EH (cell line): ENCODE results near the gene CAVIN2.

Source experiments
- DNase-seq: peaks from one replicate; pipeline ENCODE4 v3.0.0-alpha.2; 2015; ENCODE audit warnings: low read depth

The CAVIN2 gene, protein sequence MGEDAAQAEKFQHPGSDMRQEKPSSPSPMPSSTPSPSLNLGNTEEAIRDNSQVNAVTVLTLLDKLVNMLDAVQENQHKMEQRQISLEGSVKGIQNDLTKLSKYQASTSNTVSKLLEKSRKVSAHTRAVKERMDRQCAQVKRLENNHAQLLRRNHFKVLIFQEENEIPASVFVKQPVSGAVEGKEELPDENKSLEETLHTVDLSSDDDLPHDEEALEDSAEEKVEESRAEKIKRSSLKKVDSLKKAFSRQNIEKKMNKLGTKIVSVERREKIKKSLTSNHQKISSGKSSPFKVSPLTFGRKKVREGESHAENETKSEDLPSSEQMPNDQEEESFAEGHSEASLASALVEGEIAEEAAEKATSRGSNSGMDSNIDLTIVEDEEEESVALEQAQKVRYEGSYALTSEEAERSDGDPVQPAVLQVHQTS

DNA sequence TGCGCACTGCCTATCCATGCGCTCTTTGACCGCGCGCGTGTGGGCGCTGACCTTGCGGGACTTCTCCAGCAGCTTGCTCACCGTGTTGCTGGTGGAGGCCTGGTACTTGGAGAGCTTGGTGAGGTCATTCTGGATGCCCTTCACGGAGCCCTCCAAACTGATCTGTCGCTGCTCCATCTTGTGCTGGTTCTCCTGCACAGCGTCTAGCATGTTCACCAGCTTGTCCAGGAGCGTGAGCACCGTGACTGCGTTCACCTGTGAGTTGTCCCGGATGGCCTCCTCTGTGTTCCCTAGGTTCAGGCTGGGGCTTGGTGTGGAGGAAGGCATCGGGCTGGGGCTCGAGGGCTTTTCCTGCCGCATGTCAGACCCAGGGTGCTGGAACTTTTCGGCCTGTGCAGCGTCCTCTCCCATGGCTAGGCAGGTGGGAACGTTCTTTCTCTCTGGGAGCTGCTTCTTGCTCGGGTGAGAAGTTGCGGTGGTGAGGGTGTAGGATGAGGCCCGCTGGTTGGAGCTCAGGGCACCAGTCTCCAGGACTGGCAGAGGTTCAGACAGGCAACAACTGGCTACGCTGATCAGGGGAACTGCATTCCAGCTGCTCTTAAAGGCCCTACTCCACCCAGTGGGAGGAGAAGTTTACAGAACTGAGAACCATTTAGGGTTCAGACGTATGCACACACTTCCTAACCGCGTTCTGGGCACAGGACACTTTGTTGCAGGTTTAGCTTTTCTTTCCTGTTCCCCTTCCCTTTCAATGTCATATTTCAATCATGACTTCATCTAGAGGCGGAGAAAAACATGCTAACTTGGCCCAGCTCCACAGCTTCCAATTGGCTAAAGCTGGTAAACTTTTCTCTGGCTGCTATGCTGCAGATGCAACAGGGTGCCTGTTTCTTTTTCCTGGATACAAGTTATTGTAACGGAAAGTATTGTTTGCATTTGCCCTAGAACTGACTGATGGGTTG lies at the start of gene CAVIN2:
TSS of gene CAVIN2 (minus strand) at position 574 of the 962 bp plus-strand sequence. CDS start at position 411, 163 bp downstream.
- peak; percentile 84 for DNase-seq

DNA sequence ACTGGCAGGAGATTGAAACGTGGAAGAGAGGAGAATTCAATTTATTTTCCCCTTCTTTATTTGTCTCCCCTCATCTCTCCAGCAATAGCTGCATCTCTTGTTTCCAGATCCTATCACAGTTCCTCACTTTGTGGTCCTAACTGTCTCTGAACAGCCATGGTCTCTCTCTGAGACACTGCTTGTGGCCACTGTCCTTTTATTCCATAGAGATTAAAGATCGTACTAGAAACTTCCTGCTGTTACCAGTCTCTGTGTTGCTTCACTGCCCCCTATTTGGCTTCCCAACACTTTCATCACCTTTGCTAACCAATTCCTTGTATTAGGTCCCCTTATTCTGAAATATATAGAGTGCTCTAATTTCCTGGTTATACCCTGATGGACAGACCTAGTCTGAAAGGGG lies 48.9 kb upstream of the CAVIN2 start:
- no peak for DNase-seq

DNA sequence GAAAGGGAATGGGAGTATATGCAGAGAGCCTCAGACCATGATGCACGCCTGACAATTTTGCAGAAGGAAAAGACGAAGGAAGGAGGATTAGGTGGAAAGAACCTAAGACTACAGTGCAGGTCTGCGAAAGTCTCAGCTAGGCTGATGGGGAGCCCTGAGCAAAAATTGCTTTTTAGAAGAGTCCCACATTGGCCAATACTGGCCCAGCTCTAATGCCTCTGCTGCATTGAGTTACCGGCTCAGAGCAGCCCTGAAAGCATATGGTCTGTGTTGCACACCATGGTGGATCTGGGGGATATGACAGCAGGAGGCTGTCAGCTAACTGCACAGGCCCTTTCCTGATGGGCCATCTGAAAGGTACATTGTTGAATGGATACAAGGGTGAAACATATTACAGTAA lies 48.3 kb upstream of the CAVIN2 start:
- DNase-seq: no peak

DNA sequence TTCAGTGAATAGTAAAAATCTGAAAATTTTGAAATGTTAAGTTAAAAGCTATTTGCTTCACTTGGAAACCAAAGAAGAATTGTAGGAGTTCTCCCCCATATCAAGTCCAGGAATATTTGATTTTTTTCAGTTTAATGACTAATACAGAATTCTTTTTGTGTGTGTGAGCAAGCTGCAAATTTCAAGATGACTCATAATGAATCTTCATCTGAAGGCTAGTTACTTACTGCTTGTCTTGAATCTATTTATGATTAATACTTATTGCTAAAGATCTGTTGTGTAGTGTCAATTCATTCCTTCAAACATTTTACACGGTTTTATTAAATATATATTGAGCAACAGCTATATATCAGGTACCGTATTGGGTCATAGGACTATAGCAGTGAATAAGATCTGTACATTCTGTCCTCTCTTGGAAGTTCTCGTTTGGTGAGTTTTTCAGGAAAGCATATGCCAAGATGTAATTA lies 47.8 kb upstream of the CAVIN2 start:
- DNase-seq: peak; percentile 86

DNA sequence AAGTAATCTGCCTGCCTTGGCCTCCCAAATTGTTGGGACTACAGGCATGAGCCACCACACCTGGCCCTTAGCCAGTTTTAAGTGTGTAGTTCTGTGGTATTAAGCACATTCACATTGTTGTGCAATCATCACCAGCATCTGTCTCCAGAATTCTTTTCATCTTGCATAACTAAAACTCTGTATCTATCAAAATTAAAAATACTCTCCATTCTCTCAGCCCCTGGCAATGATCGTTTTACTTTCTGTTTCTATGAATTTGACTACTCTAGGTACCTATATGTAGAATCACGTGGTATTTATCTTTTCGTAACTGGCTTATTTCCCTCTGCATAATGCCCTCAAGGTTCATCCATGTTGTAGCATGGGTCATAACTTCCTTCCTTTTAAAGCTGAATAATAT lies 45.5 kb upstream of the CAVIN2 start:
- peak; percentile 86 for DNase-seq

DNA sequence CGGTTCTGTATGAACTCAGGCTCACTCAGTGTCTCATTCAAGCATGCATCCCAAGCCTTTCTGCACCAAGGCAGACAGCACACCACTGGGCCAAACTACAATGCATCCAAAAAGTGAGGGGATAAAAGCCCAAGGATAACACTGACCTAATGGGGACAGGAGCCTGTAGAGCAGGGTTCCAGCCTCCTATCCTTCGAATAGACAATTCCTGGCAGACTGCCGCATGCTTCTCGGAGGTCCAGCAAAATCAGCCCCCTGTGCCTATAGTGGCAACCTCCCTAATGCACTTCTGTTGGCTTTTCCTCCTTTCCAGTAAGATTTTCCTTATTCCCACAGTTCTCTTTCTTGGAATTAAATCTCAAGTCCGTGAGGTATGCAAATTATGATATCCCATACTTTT lies 44.8 kb upstream of the CAVIN2 start:
- DNase-seq: no peak

DNA sequence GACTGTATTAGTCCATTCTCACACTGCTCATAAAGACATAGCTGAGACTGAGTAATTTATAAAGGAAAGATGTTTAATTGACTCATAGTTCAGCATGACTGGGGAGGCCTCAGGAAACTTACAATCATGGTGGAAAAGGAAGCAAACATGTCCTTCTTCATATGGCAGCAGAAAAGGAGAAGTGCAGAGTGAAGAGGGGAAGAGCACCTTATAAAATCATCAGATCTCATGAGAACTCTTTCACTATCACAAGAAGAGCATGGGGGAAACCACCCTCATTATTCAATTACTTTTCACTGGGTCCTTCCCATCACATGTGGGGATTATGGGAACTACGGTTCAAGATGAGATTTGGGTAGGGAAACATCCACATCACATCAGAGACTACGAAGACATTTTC lies 43.0 kb upstream of the CAVIN2 start:
- DNase-seq: no peak

DNA sequence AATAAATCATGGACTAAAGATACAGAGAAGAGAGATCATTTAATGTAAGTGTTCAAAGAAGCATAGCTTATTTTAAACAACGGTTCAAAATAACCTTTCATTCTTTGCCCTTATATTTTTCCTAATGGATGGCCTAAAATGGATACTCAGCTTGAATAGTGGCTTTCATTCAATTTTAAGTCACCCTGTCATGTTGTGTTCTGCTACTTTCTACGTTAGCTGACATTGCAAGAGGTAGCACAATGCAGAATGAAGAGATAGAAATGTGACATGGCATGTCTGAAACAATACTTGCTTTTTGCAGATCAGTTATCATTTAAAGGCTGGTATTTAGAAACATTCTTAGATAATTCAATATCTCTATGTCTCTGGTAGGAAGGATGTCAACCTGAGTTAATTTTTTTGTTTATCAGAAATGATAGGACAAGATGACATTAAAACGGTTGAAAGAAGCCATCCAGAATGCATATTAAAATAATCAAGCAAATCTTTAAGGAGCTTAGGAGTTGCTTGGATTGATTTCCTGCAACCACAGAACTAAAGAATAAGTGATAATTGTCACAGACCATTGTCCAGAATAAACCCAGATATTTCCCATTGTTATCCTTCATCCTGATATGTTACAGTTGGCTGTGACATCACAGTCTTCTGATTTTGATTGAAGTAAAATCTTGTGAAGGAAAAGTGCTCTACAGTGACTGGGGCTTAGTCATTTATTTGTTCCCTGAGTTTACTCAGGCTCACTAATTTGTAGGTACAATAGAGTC lies 41.7 kb upstream of the CAVIN2 start:
- no peak for DNase-seq

DNA sequence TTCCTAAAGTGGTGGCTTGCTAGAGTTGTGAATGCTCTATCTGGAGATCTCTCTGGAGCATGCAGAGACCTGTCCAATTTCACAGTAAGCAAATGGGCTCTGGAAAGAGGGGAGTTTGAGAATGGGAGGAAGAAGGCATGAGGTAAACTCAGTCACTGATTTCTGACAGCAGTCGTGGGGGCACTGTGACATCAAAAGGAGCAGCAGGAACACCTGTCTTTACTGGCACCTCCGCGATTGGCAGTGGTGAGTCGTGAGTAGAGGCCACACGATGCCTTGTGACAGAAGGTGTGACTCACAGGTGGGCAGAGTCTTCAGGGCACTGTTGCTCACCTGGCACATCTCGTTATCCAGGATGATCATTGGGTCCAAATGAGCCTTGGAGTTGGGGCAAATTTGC lies 38.8 kb upstream of the CAVIN2 start:
- no peak for DNase-seq

DNA sequence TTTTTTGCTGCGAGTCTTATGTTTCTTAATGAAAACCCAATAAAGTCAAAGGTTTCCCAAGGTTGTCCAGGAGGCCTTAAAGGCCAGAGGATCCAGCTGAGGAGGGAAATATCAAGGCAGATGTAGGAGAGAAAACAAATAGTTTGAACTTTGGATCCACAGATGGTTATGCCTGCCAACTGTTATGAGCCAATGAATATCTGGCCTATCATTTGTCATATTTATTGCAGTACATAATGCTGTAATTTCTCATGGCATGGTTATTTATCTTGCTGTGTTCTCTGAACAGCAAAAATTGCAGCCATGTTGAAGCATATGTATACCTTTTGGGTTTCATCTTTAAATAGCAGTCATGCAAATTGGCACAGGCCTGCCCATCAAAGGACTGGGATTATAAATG lies 38.2 kb upstream of the CAVIN2 start:
- no peak for DNase-seq

DNA sequence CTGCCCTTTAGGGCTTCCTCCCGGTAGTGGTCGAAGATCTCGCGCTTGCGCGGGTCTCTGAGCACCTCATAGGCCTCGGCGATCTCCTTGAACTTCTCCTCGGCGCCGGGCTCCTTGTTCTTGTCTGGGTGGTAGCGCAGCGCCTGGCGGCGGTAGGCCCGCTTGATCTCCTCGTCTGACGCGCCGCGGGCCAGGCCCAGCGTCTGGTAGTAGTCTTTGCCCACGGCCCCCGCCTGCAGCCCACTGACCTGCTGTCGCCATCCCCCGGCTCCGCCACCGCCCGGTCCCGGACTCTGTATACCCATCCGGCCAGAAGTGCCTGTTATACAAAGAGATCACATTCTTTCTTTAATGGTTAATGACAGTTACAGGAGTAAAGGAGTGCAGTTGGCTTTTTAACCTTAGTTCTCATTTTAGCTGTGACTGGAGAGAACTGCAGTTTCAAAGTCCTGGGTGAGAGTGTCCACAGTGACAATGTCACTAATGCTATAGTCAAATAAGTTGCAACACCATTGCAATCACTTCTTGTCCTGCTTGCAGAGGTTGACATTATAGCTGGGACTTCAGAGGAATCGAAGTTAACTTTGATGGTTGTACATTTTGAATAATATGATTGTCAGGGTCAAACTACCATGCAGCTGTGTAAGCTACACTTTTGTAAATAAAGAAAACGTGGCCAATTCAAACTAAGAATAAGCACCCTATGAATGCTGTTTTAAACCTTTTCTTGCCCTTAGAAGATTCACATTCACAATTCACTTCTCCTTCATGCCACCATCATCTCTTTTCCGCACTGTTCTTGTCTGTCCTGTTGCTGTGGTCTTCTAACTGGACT lies 35.3 kb upstream of the CAVIN2 start:
- no peak for DNase-seq

DNA sequence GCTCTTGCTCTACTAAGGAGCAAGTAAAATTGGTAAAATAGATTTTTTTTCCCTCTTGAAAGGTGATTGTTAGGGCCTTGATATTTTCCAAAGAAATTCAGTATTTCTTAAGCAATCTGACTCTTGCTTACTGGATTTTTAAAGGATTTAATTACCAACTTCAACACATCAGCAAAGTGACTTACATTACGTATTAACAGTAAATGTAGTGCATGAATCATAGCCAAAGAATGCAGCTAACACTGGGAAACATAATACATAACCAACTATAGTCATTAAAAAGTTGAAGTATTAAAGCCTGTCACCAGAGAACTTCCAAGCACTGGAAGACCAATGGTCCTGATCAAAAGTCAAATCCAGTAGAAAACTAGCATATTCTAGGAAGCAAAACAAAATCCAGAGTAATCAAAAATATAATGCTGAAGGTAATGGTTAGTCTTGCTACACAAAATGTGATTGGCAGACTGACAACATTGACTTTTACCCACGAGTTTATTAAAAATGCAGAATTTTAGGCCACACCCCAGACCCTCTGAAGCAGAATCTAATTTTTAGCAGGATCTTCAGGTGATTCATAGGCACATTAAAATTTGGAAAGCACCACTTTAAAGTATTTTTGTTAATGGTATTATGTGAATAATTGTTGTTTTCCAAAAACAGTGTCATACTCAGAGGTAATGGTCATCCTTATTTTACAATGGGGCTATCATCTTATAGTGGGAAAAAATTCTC lies 31.8 kb upstream of the CAVIN2 start:
- DNase-seq: peak; percentile 93

DNA sequence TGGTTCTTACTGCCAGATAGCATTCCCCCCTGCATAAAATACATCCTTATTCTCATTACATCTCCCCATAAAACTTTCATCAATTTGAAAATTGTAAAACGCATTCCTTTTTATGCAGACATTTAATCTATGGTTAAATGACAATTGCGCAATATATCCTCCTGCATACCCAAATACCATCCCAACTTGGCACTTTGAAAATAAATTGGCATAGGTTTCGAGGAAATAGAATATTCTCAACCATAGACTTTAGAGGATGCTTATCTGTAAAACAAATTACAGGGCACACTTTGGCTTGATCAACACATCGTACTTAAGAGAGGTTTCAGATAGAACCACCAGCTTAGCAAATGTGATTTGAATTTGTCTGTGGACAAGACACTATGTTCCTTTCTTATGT lies 31.0 kb upstream of the CAVIN2 start:
- no peak for DNase-seq

DNA sequence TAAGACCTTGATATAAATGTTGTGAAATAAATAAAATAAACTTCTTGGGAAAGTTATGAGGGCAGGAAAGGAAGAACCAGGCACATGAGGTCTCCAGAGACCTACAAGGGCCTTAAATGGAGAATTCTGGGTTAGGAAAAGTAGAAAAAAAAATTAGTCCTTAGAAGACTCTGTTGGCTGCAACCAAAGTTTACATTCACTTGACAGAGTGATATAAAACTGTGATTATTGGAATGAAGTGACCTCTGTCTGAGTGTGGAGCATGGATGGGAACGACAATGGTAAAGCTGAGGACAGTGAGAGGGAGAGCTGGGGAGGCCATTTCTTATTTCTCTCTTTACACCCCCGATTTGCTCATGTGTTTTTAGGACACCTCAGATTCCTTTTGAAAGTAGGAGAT lies 29.0 kb upstream of the CAVIN2 start:
- DNase-seq: no peak

DNA sequence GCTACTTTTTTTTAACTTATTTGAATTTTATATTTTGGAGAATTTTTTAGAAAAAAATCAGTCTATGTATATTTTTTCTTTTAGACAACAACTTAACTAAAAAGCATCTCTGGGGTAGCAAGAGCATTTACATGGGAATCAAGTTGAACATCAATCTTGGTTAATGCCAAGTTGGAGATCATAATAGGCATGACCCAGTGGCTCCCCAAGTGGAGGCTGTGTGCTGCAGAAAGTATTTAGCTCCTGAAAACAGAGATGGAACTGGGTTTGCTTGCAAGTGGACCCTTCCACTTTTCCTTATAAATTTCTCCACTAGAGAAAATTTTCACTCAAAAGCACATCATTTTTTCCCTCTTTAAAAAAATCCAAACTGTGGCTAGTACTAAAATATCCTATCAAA lies 23.9 kb upstream of the CAVIN2 start:
- no peak for DNase-seq

DNA sequence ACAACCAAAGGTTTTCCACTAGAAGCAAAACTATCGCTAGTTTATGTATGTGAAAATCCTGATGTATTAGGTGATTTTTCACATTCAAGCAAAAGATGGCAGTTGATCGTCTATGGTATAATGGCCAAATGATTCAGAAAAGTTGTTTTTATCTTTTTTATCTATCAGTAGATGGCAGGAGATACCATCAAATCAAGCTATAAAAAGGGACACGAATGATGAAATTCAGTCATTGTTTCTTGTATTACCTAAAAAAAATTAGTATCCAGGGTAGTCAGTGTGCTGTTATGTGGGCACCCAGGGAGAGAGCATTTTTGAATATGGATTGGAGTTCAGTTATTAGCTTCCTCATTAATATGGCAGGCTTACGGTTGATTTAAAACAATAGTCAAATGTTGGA lies 22.9 kb upstream of the CAVIN2 start:
- DNase-seq: peak; percentile 31

DNA sequence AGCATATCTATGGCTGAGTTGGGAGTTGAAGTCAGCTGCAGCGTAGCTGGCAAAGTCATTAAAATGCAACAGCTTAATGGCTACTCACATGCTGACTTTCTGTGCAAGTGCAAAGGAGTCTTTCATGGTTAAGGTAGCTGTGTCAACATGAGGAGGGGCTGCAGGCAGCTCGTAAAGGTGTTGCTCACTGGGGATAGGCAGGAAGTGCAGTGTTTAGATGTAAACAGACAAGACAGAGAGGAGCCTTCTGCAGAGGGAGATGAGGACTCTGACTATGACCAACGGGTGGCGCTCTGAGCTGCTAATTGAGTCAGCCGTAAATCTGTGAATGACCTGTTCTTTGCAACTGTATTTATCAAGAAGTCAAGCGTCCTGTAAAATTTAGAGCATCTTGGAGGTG lies 22.3 kb upstream of the CAVIN2 start:
- DNase-seq: peak; percentile 40

DNA sequence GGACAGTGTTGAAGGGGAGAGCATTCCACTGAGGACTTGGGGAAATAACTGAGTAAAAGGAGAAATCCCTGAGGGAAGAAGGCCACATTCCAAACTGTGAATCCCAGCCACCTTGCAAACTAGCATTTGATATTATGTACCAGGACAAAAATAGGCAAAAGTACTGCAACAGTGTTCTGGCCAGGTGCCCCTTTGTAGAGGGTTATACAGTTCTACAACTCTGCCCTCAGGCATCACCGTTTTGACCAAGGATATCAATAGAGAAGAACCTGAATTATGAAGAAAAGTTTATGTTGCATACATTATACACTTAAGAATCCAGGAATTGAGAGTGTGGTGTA lies 20.6 kb upstream of the CAVIN2 start:
- no peak for DNase-seq

DNA sequence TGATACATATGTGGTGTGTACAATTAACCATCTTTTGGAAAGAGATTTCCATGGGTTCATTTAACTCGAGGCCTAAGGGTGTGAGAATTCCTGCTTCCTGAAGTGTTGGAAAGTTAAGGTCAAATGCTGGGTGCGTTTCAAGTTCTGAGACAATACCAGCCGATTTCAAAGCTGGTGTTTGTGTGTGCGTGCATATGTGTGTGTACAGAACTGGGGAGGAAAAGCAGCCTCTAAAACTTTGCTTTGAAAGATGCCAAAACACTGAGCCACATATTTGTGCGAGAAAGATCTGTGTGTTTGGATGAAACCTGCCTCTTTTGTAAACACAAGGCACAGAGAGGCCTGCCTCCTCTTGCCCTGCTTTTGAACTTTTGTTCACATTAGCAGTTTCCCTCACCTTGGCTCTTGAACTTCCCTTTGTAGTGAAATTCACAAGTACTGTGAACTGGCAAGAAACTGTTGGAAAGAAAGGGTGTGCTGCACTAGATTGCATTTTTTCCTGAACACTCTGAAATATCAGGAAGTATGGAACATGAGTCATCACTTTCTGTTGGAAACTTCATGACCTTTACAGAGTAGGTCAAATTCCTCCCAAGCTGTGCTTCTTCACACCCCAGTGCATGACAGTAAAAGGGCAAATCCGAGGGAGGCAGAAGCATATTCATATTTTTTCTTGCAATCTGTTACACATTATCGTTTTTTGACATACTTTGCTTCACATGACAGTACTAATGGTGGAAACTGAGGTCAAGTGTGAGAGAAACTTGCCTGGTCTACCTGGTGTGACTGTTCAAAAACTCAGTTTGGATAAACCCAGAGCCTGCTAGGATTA lies 20.0 kb upstream of the CAVIN2 start:
- peak; percentile 96 for DNase-seq

DNA sequence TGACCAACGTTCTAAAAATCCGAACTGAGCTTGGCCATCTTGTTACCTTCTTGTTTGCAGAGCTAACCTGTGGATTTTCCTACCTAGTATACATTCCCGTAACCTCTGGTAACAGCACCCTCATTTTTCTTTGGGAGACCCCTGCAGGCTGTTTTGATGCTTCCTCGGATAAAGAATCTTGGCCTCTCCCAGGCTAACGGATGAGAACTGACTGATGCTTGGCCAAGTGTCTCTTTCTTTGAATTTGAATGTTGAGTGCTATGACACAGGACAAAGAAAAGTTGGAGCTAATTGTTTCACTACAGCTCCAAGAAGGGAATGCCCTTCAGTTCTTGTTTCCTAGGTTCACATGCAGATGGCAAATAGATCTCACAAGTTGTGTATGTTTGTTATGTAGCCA lies 19.3 kb upstream of the CAVIN2 start:
- no peak for DNase-seq
